Stimulated activated naive CD8-positive, alpha-beta T cell treated with anti-CD3 and anti-CD28 coated beads, Interleukin-15, Interleukin-2, amounts not matched to agents 100 ng/mL and 50 ng/mL, for 24 hours (primary cell): ENCODE results near the gene RHOBTB3.
"Not testable (repeated sequence)": the region's sequence is repeated elsewhere in the genome, so short reads cannot be mapped to it uniquely, and the experiment has no call there.

Experiments
- H3K27ac Mint-ChIP-seq: one replicate; pipeline ENCODE4 v1.8.0; 2021; ENCODE audit warnings: mild to moderate bottlenecking, mixed read lengths
- H3K27me3 Mint-ChIP-seq: one replicate; pipeline ENCODE4 v1.8.0; 2021; ENCODE audit warnings: mixed read lengths
- H3K36me3 Mint-ChIP-seq: one replicate; pipeline ENCODE4 v1.8.0; 2021; ENCODE audit warnings: low read depth, mixed read lengths
- H3K4me1 Mint-ChIP-seq: one replicate; pipeline ENCODE4 v1.8.0; 2021; ENCODE audit warnings: low read depth, mixed read lengths
- H3K4me3 Mint-ChIP-seq: one replicate; pipeline ENCODE4 v1.8.0; 2021; ENCODE audit warnings: mild to moderate bottlenecking, mixed read lengths
- H3K9me3 Mint-ChIP-seq: one replicate; pipeline ENCODE4 v1.8.0; 2021; ENCODE audit warnings: mixed read lengths

Gene RHOBTB3

DNA sequence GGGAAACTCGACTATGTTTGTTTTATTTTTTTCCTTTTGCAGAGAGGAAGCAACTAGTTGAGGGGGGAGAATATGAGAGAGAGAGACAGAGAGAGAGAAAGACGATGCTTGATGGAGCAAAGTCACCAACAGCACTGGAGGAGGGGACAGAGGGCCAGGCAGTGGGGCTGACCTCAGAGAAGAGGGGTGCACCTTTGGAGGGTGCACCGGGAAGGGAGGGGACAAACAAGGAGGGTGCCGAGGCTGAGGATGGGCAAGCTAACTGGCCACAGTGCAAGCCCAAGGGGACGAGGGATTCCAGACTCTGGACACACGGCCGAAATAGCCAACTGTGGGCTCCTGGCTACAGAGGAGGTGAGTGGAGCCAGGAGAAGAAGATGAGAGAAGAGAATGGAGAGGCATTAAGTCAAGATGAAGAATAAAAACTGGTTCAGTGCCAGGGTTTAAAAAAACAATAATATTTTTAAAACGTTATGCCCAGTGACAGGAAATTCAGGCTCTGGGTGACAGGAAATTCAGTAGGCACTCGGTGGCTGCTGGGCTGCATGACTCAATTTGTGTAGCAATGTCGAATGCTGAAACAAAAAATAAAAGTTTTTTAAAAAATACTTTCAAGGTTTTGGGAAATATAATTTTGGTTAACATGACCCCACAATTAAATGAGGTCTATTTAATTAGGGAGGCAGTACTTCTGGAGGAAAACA, 104.7 kb downstream of the RHOBTB3 start:
- Mint-ChIP-seq H3K4me1 (peaks cover 59% of the 10 kb centered on the region), H3K36me3 (no peaks in the 10 kb centered on the region), H3K27me3 (no peaks in the 10 kb centered on the region), H3K4me3 (peak overlapping the region; percentile 82), H3K9me3 (no peaks in the 10 kb centered on the region), H3K27ac (peak overlapping the region; percentile 88)

- H3K27ac Mint-ChIP-seq, result peak overlapping the region; percentile 78
- H3K4me3 Mint-ChIP-seq, result peak overlapping the region; percentile 82
- H3K27me3 Mint-ChIP-seq, result no peaks in the 10 kb centered on the region
- H3K36me3 Mint-ChIP-seq, result no peaks in the 10 kb centered on the region
- H3K9me3 Mint-ChIP-seq, result no peaks in the 10 kb centered on the region
- H3K4me1 Mint-ChIP-seq, result peaks cover 63% of the 10 kb centered on the region
These were observed 105.4 kb downstream of the RHOBTB3 start for GRCh38 chr5:95836544-95836943.

DNA sequence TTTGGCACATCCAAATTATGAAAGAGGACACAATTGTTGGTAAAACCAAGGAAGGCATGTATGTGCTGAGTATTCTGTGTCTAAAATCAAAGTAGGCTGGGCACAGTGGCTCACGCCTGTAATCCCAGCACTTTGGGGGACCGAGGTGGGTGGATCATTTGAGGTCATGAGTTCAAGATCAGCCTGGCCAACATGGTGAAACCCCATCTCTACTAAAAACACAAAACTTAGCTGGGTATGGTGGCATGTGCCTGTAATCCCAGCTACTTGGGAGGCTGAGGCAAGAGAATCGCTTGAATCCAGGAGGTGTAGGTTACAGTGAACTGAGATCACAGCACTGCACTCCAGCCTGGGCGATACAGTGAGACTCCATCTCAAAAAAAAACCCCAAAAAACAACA, 105.8 kb downstream of the RHOBTB3 start:
- H3K36me3 Mint-ChIP-seq, H3K27me3 Mint-ChIP-seq, H3K9me3 Mint-ChIP-seq: not testable (repeated sequence)
- Mint-ChIP-seq H3K4me1 (peaks cover 68% of the 10 kb centered on the region), H3K27ac (peak overlapping the region; percentile 78), H3K4me3 (peak overlapping the region; percentile 12)

DNA sequence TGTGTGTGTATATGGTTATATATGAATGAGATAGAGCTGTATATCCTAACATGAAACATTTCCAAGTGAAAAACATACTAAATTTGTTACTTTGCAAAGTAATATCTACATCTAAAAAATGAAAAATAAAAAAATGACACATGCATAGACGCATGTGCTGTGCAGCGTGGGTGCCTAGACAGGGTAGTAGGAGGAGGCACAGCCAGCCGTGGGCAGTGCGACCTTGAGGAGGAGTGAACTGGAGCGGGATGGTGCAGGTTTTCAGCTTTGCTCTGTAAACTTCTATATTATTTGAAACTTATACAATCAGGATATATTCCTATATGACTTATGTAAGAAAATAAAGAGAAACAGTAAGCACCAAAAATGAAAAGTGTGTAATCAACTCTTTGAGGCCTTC, 106.4 kb downstream of the RHOBTB3 start:
- Mint-ChIP-seq H3K4me3 (no peak overlapping the region), H3K9me3 (no peaks in the 10 kb centered on the region), H3K36me3 (no peaks in the 10 kb centered on the region), H3K27ac (no peak overlapping the region), H3K27me3 (no peaks in the 10 kb centered on the region), H3K4me1 (peaks cover 73% of the 10 kb centered on the region)

GRCh38 chr5:95838001-95838520, 106.9 kb downstream of the RHOBTB3 start:
- Mint-ChIP-seq H3K27ac (peak overlapping the region; percentile 47), H3K36me3 (no peaks in the 10 kb centered on the region)

DNA sequence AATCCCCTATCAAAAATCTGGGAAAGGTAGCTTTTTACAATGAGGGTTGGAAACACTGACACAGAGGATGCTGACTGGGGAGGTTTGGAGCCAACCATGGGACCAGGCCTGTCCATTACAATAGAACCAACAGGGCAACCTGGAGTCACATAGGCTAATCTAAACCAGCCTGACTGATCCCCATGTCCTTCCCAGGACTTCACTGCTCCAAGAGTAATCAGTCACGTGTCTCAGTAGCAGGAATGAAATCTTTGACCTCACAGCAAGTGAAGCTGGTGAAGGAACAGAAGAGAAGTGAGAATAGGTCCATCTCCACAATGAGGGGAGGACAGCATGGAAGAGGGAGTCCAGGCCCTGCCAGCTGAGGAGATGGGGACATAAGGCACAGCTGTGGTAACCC, 107.4 kb downstream of the RHOBTB3 start:
- no peaks in the 10 kb centered on the region for H3K27me3 Mint-ChIP-seq
- H3K27ac Mint-ChIP-seq, result peak overlapping the region; percentile 33
- no peaks in the 10 kb centered on the region for H3K9me3 Mint-ChIP-seq
- H3K4me3 Mint-ChIP-seq, result no peak overlapping the region
- peaks cover 76% of the 10 kb centered on the region for H3K4me1 Mint-ChIP-seq
- H3K36me3 Mint-ChIP-seq, result no peaks in the 10 kb centered on the region

More at GRCh38 chr5:95838001-95838520, 106.9 kb downstream of the RHOBTB3 start:
- Mint-ChIP-seq H3K4me3 (no peak overlapping the region), H3K9me3 (no peaks in the 10 kb centered on the region), H3K4me1 (peaks cover 74% of the 10 kb centered on the region), H3K27me3 (no peaks in the 10 kb centered on the region)

GRCh38 chr5:95839658-95840057, 108.5 kb downstream of the RHOBTB3 start:
- Mint-ChIP-seq H3K36me3 (no peaks in the 10 kb centered on the region), H3K27ac (no peak overlapping the region), H3K4me3 (no peak overlapping the region), H3K4me1 (peaks cover 67% of the 10 kb centered on the region), H3K9me3 (no peaks in the 10 kb centered on the region), H3K27me3 (no peaks in the 10 kb centered on the region)

DNA sequence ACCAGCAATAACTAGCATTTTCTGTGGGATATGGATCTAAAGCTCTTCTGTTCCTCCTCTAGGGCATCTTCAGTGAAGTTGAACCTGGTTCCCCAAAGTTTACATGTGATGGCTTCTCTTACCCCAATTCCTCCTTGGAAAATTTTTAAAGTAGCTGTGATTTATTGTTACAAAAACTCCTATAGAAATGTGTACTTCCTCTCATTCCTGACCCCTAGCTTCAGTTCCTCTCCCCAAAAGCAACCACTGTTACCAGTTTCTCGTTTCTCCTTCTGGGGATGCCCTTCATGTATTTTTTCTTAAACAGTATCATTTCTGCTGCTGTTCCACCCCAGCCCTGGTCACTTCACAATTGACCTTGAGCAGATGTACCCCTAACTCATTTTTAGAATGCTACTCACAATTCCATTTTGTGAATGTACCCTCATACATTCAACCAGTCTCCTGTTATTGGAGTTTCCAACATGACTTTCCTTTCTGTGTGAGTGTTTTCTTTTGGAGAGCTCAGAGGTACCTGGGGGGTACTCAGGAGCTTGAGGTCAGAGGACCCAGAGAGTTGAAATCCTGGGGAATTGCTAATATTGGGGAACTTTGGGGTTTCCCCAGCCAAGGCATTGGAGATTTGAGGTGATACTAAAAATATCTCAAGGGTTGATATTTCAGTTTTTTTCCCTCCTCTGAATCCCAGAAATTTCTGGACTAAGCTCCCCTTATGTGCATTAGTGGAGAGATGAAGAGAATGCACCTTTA, 110.0 kb downstream of the RHOBTB3 start:
- Mint-ChIP-seq H3K9me3 (no peaks in the 10 kb centered on the region), H3K27ac (no peak overlapping the region), H3K27me3 (no peaks in the 10 kb centered on the region), H3K4me1 (peaks cover 57% of the 10 kb centered on the region), H3K4me3 (no peak overlapping the region), H3K36me3 (no peaks in the 10 kb centered on the region)

DNA sequence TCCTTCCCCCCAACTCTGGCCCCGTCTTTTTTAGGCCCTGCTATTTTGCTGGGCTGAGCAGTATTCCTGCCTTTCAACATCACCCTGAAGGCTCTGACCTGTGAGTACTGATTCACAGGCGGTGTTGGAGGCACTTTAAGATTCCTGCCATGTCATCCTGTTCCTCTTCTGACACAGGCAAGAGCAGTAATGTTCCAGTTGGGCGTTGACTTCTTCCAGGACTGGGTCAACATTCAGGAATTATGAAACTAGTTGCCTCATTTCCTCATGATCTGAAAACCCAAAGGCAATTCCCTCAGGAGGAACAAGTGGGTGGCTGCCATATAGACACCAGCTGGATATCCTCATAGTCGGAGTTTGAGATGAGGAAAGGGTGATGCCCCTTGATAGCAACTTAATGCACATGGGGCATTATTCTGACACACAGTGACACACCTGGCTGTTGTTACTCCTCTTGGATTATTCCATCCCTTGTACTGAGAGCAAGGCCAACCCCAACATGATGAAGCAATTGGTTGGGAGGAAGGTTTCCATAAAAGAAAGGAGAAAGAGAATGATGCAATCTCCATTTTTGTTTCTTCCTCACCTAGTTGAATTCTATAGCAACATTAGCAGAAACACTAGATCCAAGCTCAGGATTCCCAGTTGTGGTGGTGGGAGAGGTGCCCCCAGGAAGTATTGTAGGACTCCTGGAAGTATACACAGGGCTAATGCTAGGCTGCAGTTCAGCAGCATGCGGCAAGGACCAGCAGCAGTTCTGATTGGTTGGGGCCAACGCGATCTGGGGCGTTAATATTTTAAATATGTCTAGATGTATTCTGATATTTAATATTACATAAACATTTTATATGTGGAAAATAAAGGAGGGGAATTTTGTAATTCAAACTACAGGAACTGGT, 111.0 kb downstream of the RHOBTB3 start:
- no peaks in the 10 kb centered on the region for H3K36me3 Mint-ChIP-seq
- H3K4me3 Mint-ChIP-seq, result no peak overlapping the region
- no peak overlapping the region for H3K27ac Mint-ChIP-seq
- H3K4me1 Mint-ChIP-seq, result peaks cover 48% of the 10 kb centered on the region
- no peaks in the 10 kb centered on the region for H3K9me3 Mint-ChIP-seq
- no peaks in the 10 kb centered on the region for H3K27me3 Mint-ChIP-seq

- Mint-ChIP-seq H3K27me3 (no peaks in the 10 kb centered on the region), H3K27ac (peak overlapping the region; percentile 93), H3K4me3 (peak overlapping the region; percentile 53), H3K4me1 (peaks cover 40% of the 10 kb centered on the region), H3K36me3 (no peaks in the 10 kb centered on the region), H3K9me3 (no peaks in the 10 kb centered on the region)
These were observed 111.9 kb downstream of the RHOBTB3 start for GRCh38 chr5:95842854-95843544.

DNA sequence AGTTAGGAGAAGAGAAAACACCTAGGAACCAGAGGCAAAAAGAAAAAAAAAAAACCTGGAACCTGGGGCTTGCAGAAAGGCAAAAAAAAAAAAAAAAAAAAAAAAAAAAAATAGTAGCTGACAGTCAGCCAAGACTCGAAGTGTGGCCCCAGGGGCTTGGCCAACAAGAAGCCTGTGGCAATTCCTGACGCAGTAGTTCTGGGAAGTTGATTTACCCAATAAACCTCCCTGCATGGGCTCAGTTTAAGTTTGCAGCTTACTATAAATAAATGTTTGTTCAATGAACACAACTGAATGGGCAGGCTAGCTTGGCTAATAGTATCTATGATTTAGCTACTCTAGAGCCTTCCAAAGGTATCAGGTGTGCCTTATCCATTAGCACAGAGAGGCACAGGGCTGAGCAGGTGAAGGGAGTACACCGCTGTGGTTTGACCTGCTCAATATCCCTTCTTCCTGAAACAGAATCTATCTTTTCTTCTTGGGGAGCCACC, 112.6 kb downstream of the RHOBTB3 start:
- Mint-ChIP-seq H3K27me3 (no peaks in the 10 kb centered on the region), H3K27ac (peak overlapping the region; percentile 93), H3K36me3 (no peaks in the 10 kb centered on the region), H3K9me3 (no peaks in the 10 kb centered on the region), H3K4me1 (peaks cover 34% of the 10 kb centered on the region), H3K4me3 (no peak overlapping the region)

DNA sequence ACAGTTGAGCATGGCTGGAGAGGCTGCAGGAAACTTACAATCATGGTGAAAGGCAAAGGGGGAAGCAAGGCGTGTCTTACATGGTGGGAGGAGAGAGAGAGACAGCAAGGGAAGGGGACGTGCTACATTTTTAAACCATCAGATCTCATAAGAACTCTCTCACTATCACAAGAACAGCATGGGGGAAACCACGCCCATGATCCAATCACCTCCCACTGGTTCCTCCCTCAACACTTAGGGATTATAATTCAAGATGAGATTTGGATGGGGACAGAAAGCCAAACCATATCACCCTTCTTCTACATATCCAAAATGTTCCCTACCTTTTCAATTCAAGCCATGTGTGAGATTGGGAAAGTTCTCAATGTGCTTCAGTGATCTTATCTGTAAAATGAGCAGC, 114.3 kb downstream of the RHOBTB3 start:
- H3K4me3 Mint-ChIP-seq, result no peak overlapping the region
- no peaks in the 10 kb centered on the region for H3K9me3 Mint-ChIP-seq
- no peak overlapping the region for H3K27ac Mint-ChIP-seq
- H3K36me3 Mint-ChIP-seq, result no peaks in the 10 kb centered on the region
- H3K27me3 Mint-ChIP-seq, result no peaks in the 10 kb centered on the region
- H3K4me1 Mint-ChIP-seq, result peaks cover 29% of the 10 kb centered on the region
